NCI-H510A treated with DMSO at 0.1 percent for 48 hours (cell line): ENCODE results near the gene STX18.
"Not testable (repeated sequence)": the region's sequence is repeated elsewhere in the genome, so short reads cannot be mapped to it uniquely, and the experiment has no call there.

ENCODE experiments used
- DNase-seq: peaks from one replicate; lab custom pipeline; 2025; lab: John Stamatoyannopoulos, UW

Gene STX18

DNA sequence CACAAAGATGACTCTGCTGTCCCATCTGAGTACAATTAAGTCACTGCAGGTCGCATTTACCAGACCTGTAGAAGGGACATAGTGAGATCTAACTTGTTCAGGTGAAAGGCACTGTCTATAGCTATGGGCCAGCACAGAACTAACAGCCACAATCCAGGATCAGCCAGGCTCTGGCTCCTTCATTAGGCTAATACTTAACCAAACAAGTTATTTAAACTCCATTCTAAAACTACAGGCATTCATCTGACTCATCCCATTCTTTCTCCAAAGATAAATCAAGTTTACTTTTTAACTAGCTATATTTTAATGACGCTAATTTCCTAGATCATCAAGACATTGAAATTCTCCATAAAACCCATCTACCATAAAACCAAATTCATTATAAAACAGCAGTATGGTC lies 62.5 kb downstream of the STX18 start:
- no peak for DNase-seq

GRCh38 chr4:4477796-4478195 lies 64.1 kb downstream of the STX18 start:
- no peak for DNase-seq

- DNase-seq, result no peak
Observed at GRCh38 chr4:4477391-4477790, 64.5 kb downstream of the STX18 start.

DNA sequence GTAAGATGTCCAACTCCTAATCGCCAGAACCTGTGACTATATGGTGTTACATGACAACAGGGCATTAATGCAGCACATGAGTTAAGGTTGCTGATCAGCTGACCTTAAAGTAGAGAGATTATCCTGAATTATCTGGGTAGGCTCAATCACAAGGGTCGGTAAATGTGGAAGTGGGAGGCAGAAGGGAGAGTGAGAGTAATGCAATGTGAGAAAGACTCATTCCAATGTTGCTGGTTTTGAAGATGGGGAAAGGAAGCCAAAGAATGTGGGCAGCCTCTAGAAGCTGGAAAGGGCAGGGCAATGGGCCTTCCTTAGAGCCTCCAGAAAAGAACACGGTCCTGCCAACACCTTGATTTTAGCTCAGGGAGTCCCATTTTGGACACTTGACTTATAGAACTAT lies 67.4 kb downstream of the STX18 start:
- no peak for DNase-seq

DNA sequence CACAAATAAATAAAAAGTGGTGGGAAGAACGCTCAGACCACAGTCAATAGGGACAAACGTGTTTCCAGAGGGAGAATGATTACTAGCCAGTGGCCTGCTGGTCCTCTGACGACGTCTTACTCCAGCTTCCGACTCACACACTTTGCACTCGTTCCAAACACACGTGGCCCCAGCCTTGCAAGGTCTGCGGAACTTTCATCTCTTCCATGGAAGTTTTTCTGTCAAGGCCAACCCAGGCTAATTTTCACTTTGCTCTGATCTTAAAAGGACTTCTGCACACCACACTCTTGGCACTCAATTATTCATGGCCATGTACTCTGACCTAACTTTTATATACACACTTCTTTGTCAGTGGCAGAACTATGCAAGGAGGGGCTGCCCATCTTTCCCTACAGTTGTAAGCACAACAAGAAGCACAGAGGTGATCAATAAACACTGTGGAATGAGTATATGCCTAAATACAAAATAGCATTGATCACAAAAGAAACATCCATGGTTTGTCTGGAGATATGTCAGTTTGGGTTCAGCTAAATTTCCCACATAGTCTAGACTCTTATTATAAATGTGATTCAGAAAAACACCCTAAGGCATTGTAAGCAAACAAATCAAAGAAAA lies 69.4 kb downstream of the STX18 start:
- no peak for DNase-seq

DNA sequence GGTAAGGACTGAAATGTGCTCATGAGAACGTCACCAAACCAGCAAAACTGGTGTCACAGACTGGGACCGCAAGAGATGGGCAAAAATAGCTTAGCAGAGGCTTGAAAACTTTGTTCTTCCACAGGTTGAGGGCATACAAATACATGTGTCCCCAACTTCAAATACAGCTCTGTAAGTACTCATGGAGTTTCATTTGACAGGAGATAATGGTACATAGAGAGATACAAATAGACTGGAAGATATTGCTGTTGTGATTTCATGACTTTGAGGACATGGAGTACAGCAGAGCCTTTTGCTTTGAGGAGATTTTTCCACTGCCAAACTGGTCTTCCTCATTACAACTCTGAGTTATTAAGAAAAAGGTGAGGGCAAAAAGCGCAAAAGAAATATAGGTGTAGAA lies 70.7 kb downstream of the STX18 start:
- DNase-seq, result no peak

DNA sequence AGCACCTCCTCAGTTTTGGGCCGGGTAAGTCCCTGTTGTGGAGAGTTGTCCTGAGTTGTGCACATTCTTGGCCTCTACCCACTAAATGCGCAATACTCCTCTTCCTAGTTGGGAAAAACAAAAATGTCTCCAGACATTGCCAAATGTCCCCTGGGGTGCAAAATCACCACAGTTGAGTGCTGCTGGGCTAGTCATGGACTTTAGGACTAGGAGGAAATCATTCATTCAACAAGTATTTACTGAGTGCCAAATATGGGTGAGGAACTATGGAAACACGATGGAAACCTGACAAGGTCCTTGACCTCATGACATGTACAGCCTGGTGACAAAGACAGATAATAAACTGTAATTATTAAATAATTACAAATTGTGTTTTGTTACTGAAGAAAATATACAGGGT lies 71.6 kb downstream of the STX18 start:
- no peak for DNase-seq

DNA sequence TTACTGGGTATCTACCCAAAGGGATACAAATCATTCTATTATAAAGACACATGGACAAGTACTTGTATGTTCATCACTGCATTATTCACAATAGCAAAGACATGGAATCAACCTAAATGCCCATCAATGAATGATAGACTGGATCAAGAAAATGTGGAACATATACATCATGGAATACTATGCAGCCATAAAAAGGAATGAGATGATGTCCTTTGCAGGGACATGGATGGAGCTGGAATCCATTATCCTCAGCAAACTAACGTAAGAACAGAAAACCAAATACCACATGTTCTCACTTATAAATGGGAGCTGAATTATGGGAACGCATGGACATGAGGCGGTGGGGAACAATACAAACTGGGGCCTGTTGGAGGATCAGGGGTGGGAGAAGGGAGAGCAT lies 76.6 kb downstream of the STX18 start:
- DNase-seq, result not testable (repeated sequence)

GRCh38 chr4:4462970-4463369 lies 78.9 kb downstream of the STX18 start:
- no peak for DNase-seq

DNA sequence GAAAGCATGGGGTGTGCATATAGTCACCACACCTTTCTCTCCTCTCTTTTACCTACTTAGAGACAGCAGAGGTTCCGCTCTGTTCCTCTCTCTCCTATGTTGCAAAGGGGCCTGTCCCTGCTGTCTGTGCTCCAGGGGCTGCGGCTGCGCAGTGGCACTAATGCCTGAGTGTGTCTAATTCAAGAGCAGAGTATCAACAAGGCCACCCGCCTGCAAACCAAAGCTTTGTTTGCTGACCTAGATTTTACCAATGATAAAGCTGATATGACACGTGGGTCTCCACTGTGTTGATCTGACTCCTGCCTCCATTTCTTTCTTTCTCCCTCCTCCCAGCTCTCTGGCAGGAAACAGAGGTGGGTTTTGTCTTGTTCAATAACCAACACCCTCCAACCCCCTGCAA lies 80.0 kb downstream of the STX18 start:
- DNase-seq, result peak; percentile 70

GRCh38 chr4:4461178-4461577 lies 80.7 kb downstream of the STX18 start:
- DNase-seq, result no peak

GRCh38 chr4:4460759-4461158 lies 81.1 kb downstream of the STX18 start:
- no peak for DNase-seq

DNA sequence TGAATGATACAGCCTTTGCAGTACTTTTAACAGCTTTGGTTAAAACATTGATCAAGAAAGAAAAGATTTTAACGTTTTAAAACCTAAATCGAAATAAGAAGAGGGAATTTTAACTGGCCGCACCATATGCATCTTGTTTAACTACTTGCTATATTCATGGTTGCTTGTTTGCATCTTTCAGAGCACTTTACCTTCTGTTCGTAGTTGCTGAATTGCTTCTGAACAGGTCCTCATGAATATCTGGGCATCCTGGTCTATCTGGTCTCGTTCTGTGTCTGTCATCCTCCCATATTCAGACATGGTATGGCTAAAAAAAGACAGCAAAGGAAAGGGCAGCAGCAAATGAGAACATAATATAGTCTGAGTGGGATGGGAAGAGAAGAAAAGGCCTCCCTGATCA lies 82.7 kb downstream of the STX18 start:
- no peak for DNase-seq

DNA sequence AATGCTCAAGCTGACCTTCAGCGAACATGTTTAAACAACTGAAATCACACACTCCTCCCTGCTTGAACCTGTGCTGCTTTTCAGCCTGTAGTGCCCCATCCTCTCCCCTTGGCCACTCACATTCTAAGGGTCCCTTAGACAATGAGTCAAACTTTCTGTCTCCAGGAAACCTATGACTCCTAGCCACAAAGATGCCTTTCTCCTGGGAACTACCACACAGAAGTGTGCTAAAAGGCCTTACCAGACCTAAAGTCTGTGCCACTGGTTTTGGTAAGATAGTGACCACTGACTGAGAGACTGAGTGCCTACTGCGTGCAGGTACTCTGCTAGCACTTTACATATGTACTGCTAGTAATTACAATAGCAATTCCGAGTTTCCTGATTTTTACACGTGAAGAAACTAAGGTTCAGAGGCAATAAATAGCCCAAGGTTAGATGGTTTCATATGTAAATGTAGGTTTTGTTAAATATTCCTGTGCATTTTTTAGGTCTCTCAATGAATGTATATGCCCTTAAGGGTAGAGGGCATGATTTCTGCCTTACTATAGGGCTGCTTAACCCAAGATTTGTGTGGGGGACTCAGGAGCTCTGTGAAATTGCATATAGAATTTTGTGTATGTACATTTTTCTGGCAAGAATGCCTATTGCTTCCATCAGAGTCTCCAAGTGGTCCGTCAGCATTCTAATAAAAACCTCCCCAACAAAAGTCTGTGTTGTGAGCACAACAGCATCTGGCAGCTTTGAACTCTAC lies 83.9 kb downstream of the STX18 start:
- no peak for DNase-seq

GRCh38 chr4:4456816-4457578 lies 84.9 kb downstream of the STX18 start:
- no peak for DNase-seq

DNA sequence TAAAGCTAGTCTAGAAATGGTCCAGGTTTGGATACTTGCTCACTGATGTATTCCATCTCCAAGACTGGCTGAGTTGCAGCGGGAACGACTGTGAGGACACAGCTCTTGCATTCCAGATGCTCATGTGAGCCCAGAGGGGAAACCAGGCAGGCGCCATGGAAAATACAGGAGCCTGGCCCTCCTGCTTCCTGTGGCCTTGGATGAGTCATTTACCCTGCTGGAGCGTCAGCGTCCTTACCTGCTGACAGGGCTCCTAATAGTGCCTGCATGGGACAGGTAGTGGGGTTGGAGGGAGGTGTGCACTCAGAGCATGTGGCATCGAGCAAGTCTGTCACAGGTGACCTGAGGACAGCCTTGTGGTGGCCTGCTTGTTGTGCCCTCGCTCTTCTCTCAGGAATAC lies 85.5 kb downstream of the STX18 start:
- DNase-seq, result no peak

DNA sequence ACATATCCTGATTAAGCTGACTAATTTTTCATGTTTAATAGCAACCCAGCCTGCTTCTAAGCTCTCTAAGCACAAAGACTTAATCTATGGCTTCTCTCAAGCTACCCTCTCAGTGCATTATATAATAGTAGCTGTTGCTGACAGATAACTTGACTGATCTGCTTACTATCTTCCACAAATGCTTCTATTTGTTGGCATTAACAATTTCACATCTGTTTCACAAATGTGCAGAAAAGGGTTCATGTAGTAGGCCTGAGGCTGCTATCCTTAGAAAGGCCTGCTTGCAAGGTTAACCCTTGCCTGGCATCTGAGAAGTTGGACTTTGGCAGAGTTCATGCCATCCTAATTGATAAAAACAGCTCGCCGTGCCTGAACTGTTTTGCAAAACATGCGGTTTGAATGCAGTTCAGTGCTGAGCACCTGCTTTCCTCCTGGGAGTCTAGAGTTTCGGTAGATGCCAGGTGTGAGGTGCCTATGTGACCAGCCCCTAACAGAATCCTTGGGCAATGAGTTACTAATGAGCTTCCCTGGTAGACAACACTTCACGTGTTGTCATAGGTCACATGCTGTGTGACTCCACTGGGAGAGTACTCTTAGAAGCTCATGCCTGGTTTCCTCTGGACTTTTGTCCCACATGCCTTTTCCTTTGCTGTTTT lies 86.5 kb downstream of the STX18 start:
- peak; percentile 68 for DNase-seq

DNA sequence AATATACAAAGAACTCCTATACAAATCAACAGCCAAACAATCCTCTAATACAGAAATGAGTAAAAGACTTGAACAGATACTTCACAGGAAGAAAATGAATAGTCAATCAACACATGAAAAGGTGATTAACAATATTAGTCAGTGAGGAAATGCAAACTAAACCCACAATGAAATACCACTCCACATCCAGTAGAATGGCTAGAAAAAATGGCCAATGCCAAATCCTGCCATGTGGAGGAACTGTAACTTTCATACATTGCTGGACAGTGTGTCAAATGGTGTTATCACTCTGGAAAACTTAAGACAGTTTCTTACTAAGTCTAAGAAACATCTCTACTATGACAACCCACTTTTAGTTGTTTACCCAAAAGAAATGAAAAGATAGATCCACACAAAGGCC lies 95.4 kb downstream of the STX18 start:
- DNase-seq, result no peak

- DNase-seq, result no peak
Observed at GRCh38 chr4:4443821-4444220, 98.0 kb downstream of the STX18 start.

GRCh38 chr4:4440333-4441061 lies 101.4 kb downstream of the STX18 start:
- no peak for DNase-seq

GRCh38 chr4:4439782-4440181 lies 102.1 kb downstream of the STX18 start:
- DNase-seq, result no peak

DNA sequence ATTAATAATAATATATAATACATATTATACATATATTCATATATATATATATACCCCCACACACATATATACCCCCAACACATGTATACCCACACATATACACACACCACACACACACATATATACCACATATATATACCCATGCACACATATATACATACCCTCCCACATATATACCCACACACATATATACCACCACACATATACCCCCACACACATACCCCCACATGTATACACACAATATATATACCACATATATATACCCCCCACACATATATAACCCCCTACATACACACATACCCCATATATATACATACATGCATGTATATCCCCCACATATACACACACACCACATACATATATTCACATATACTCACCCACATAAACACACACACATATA lies 103.0 kb downstream of the STX18 start:
- DNase-seq, result no peak
